NCI-H146 treated with DMSO at 0.1 percent for 48 hours (cell line): ENCODE data around the gene GDPD1.

Source experiments
- DNase-seq: peaks from one replicate; lab custom pipeline; 2025; ENCODE audit not compliant: unreplicated experiment; lab: John Stamatoyannopoulos, UW

Gene GDPD1

GRCh38 chr17:59244081-59244480 lies 23.8 kb downstream of the GDPD1 start:
- no peak for DNase-seq

- DNase-seq: no peak
Measured at GRCh38 chr17:59254742-59255141, 34.4 kb downstream of the GDPD1 start.

- no peak for DNase-seq
Measured at GRCh38 chr17:59257101-59257500, 36.8 kb downstream of the GDPD1 start.

GRCh38 chr17:59260722-59261121 lies 40.4 kb downstream of the GDPD1 start:
- DNase-seq: no peak

- DNase-seq: no peak
Measured at GRCh38 chr17:59266745-59267144, 46.4 kb downstream of the GDPD1 start.

GRCh38 chr17:59267776-59268175 lies 47.5 kb downstream of the GDPD1 start:
- no peak for DNase-seq

GRCh38 chr17:59275618-59276017 lies 55.3 kb downstream of the GDPD1 start:
- DNase-seq: no peak

- no peak for DNase-seq
Measured at GRCh38 chr17:59277031-59277430, 56.7 kb downstream of the GDPD1 start.

- no peak for DNase-seq
Measured at GRCh38 chr17:59278406-59278805, 58.1 kb downstream of the GDPD1 start.

GRCh38 chr17:59284317-59284716 lies 64.0 kb downstream of the GDPD1 start:
- no peak for DNase-seq

GRCh38 chr17:59287452-59287851 lies 67.1 kb downstream of the GDPD1 start:
- no peak for DNase-seq

- no peak for DNase-seq
Measured at GRCh38 chr17:59287891-59288290, 67.6 kb downstream of the GDPD1 start.

- DNase-seq: no peak
Measured at GRCh38 chr17:59289981-59290301, 69.6 kb downstream of the GDPD1 start.

GRCh38 chr17:59290302-59290998 lies 70.1 kb downstream of the GDPD1 start:
- DNase-seq: peak; percentile 51

GRCh38 chr17:59292174-59292523 lies 71.8 kb downstream of the GDPD1 start:
- DNase-seq: no peak

GRCh38 chr17:59296190-59296589 lies 75.9 kb downstream of the GDPD1 start:
- no peak for DNase-seq

GRCh38 chr17:59298521-59298920 lies 78.2 kb downstream of the GDPD1 start:
- no peak for DNase-seq

GRCh38 chr17:59299400-59300092 lies 79.2 kb downstream of the GDPD1 start:
- DNase-seq: no peak

GRCh38 chr17:59300941-59301340 lies 80.6 kb downstream of the GDPD1 start:
- no peak for DNase-seq

GRCh38 chr17:59304811-59305210 lies 84.5 kb downstream of the GDPD1 start:
- no peak for DNase-seq

GRCh38 chr17:59310263-59310920 lies 90.1 kb downstream of the GDPD1 start:
- no peak for DNase-seq

- DNase-seq: peak; percentile 70
Measured at GRCh38 chr17:59311051-59311468, 90.7 kb downstream of the GDPD1 start.
